NCI-H69 (cell line): Measurements from ENCODE around the gene CRNKL1.

Source experiments
- DNase-seq: peaks from one replicate; lab custom pipeline; 2025; lab: John Stamatoyannopoulos, UW

CRNKL1 gene

GRCh38 chr20:20052074-20052970 lies at the start of gene CRNKL1, which contains the start of gene CFAP61:
Gene CRNKL1, minus strand, starts transcription at chr20:20052466. Its CDS starts 124 bp downstream, at chr20:20052342.
Gene CFAP61, plus strand, starts transcription at chr20:20052532. Its CDS starts 4,122 bp downstream, at chr20:20056654.
- peak; percentile 99 for DNase-seq

GRCh38 chr20:20100881-20101280 lies 48.6 kb upstream of the CRNKL1 start:
- no peak for DNase-seq

- DNase-seq, result peak; percentile 87
Observed at GRCh38 chr20:20096421-20096820, 44.2 kb upstream of the CRNKL1 start.

GRCh38 chr20:20095114-20095872 lies 43.0 kb upstream of the CRNKL1 start:
- peak; percentile 37 for DNase-seq

GRCh38 chr20:20094410-20094809 lies 42.1 kb upstream of the CRNKL1 start:
- no peak for DNase-seq

GRCh38 chr20:20092827-20093226 lies 40.6 kb upstream of the CRNKL1 start:
- DNase-seq, result no peak

GRCh38 chr20:20089939-20090338 lies 37.7 kb upstream of the CRNKL1 start:
- no peak for DNase-seq

GRCh38 chr20:20089018-20089417 lies 36.8 kb upstream of the CRNKL1 start:
- no peak for DNase-seq

GRCh38 chr20:20085812-20086211 lies 33.5 kb upstream of the CRNKL1 start:
- no peak for DNase-seq

- peak; percentile 55 for DNase-seq
Observed at GRCh38 chr20:20085071-20085470, 32.8 kb upstream of the CRNKL1 start.

- peak; percentile 66 for DNase-seq
Observed at GRCh38 chr20:20084296-20084752, 32.1 kb upstream of the CRNKL1 start.

- DNase-seq, result peak; percentile 91
Observed at GRCh38 chr20:20083807-20084206, 31.5 kb upstream of the CRNKL1 start.

- DNase-seq, result peak; percentile 89
Observed at GRCh38 chr20:20079102-20079784, 27.0 kb upstream of the CRNKL1 start.

GRCh38 chr20:20078041-20078440 lies 25.8 kb upstream of the CRNKL1 start:
- no peak for DNase-seq

- DNase-seq, result peak; percentile 48
Observed at GRCh38 chr20:20076297-20077065, 24.2 kb upstream of the CRNKL1 start.

GRCh38 chr20:20075032-20075431 lies 22.8 kb upstream of the CRNKL1 start:
- DNase-seq, result peak; percentile 51

- peak; percentile 93 for DNase-seq
Observed at GRCh38 chr20:20073801-20074371, 21.6 kb upstream of the CRNKL1 start.

- peak; percentile 25 for DNase-seq
Observed at GRCh38 chr20:20070871-20071726, 18.8 kb upstream of the CRNKL1 start.

- no peak for DNase-seq
Observed at GRCh38 chr20:20065361-20065760, 13.1 kb upstream of the CRNKL1 start.
